H1 (cell line): ENCODE data around the gene ZDHHC8. TPM values are rescaled to one million over a fixed set of nuclear protein-coding genes. Genes with fewer than 3 reads are reported as not detected.

Experiments
- CTCF ChIA-PET: fragments of 300-600 bp; sonication (Branson Sonifier 250); formaldehyde crosslinking; loops from one replicate; lab custom pipeline; 2021; ENCODE audit not compliant: partially characterized antibody; lab: Charles Lee
- POLR2A ChIA-PET: fragments of 300-600 bp; sonication (Branson Sonifier 250); formaldehyde crosslinking; loops from one replicate; lab custom pipeline; 2021; ENCODE audit warnings: inconsistent platforms; ENCODE audit not compliant: partially characterized antibody; lab: Charles Lee
- DNase-seq, 2 experiments: peaks; one replicate each; pipeline versions ENCODE4 v3.0.0 to v3.0.0-alpha.2; 2010 to 2022; ENCODE audit warnings: low spot score in 2 of 2, low read depth in 1 of 2, mixed read lengths in 1 of 2
- FAIRE-seq: peaks from 2 replicates; lab custom pipeline; 2011; peaks lifted over from hg19 to GRCh38; lab: Jason Lieb, UNC
- H2AFZ ChIP-seq: 2 replicates; pipeline ENCODE4 v1.8.1; 2012; ENCODE audit warnings: low read length, inconsistent platforms
- H2AK5ac ChIP-seq: 2 replicates; pipeline ENCODE4 v1.6.1; 2013; ENCODE audit warnings: low read depth, low read length
- H2BK120ac ChIP-seq: replicated peaks from 2 replicates; pipeline ENCODE3; 2013; ENCODE audit warnings: low read depth, low read length, inconsistent platforms
- H2BK12ac ChIP-seq: 2 replicates; pipeline ENCODE4 v1.6.1; 2013; ENCODE audit warnings: low read depth, low read length
- H2BK15ac ChIP-seq: 2 replicates; pipeline ENCODE4 v1.6.1; 2013; ENCODE audit warnings: low read length
- H2BK20ac ChIP-seq: 2 replicates; pipeline ENCODE4 v1.6.1; 2013; ENCODE audit warnings: low read length
- H2BK5ac ChIP-seq: 2 replicates; pipeline ENCODE4 v1.6.1; 2013; ENCODE audit warnings: low read depth, low read length
- H3K14ac ChIP-seq: 2 replicates; pipeline ENCODE4 v1.6.1; 2013; ENCODE audit warnings: inconsistent platforms; ENCODE audit not compliant: insufficient read length
- H3K18ac ChIP-seq: 2 replicates; pipeline ENCODE4 v1.6.1; 2013; ENCODE audit warnings: low read length; ENCODE audit errors: extremely low read depth
- H3K23ac ChIP-seq: 2 replicates; pipeline ENCODE4 v1.6.1; 2013; ENCODE audit warnings: inconsistent platforms; ENCODE audit not compliant: insufficient read length
- H3K23me2 ChIP-seq: 2 replicates; pipeline ENCODE4 v1.6.1; 2013; ENCODE audit warnings: low read depth, low read length
- H3K27ac ChIP-seq: 2 replicates; pipeline ENCODE4 v1.6.1; 2011; ENCODE audit warnings: low read depth, low read length, inconsistent platforms
- H3K27me3 ChIP-seq, 4 experiments: replicated peaks in 1 of 4; 1 replicate in 1 of 4; 2 replicates in 3 of 4; pipeline versions ENCODE4 v1.6.1 to v1.8.1; 2011 to 2013; ENCODE audit warnings: low read length in 3 of 4, mild to moderate bottlenecking in 3 of 4, inconsistent platforms in 2 of 4, mixed read lengths in 2 of 4, moderate library complexity in 1 of 4; ENCODE audit not compliant: control insufficient read depth in 3 of 4, insufficient read depth in 3 of 4; ENCODE audit errors: extremely low read depth in 1 of 4
- H3K36me3 ChIP-seq, 4 experiments: 2 replicates each; pipeline versions ENCODE4 v1.6.1 to v1.8.1; 2011 to 2013; ENCODE audit warnings: mild to moderate bottlenecking in 4 of 4, low read length in 3 of 4, moderate library complexity in 2 of 4, control low read depth in 1 of 4, inconsistent platforms in 1 of 4; ENCODE audit not compliant: insufficient read depth in 4 of 4, control insufficient read depth in 2 of 4
- H3K4ac ChIP-seq: replicated peaks from 2 replicates; pipeline ENCODE3; 2013; ENCODE audit warnings: low read length, low read depth, mixed read lengths, inconsistent platforms; ENCODE audit not compliant: insufficient read length
- H3K4me1 ChIP-seq, 4 experiments: replicated peaks in 1 of 4; 1 replicate in 1 of 4; 2 replicates in 3 of 4; pipeline versions ENCODE4 v1.6.1 to v1.8.1; 2011 to 2013; ENCODE audit warnings: low read length in 3 of 4, inconsistent platforms in 2 of 4, mixed read lengths in 1 of 4; ENCODE audit not compliant: insufficient read depth in 4 of 4, control insufficient read depth in 3 of 4
- H3K4me2 ChIP-seq, 2 experiments: 2 replicates each; pipeline versions ENCODE4 v1.6.1 to v1.8.1; 2011 to 2013; ENCODE audit warnings: low read depth in 2 of 2, low read length in 2 of 2, control low read depth in 1 of 2, inconsistent platforms in 1 of 2, mild to moderate bottlenecking in 1 of 2; ENCODE audit not compliant: insufficient read depth in 1 of 2
- H3K4me3 ChIP-seq, 4 experiments: fragments of 200-600, 300-600 bp in 1 of 4; sonication (generic), shearing (Covaris generic), sonication (Bioruptor Twin) in 1 of 4; 2 replicates each; pipeline versions ENCODE4 v1.5.1 to v1.8.1; 2011 to 2016; ENCODE audit warnings: low read length in 4 of 4, low read depth in 3 of 4, control low read depth in 2 of 4, inconsistent platforms in 2 of 4, mild to moderate bottlenecking in 2 of 4, mixed read lengths in 1 of 4, moderate library complexity in 1 of 4; ENCODE audit not compliant: insufficient read depth in 2 of 4; ENCODE audit errors: extremely low read depth in 1 of 4
- H3K56ac ChIP-seq: replicated peaks from 2 replicates; pipeline ENCODE3; 2013; ENCODE audit warnings: low read depth, mild to moderate bottlenecking, mixed read lengths, low read length, inconsistent platforms; ENCODE audit not compliant: insufficient read length
- H3K79me1 ChIP-seq: 2 replicates; pipeline ENCODE4 v1.6.1; 2013; ENCODE audit warnings: low read depth, low read length, control low read depth
- H3K79me2 ChIP-seq, 2 experiments: 2 replicates each; pipeline versions ENCODE4 v1.6.1 to v1.8.1; 2012 to 2013; ENCODE audit warnings: low read length in 2 of 2, mild to moderate bottlenecking in 2 of 2, inconsistent platforms in 1 of 2; ENCODE audit not compliant: insufficient read depth in 2 of 2, control insufficient read depth in 1 of 2
- H3K9ac ChIP-seq, 4 experiments: replicated peaks in 1 of 4; 1 replicate in 1 of 4; 2 replicates in 3 of 4; pipeline versions ENCODE4 v1.6.1 to v1.8.1; 2011 to 2013; ENCODE audit warnings: low read depth in 3 of 4, low read length in 3 of 4, control low read depth in 2 of 4, mild to moderate bottlenecking in 2 of 4, moderate library complexity in 2 of 4, inconsistent platforms in 1 of 4; ENCODE audit errors: extremely low read depth in 1 of 4
- H3K9me3 ChIP-seq, 2 experiments: 2 replicates each; pipeline versions ENCODE4 v1.6.1 to v1.8.1; 2012 to 2013; ENCODE audit warnings: mild to moderate bottlenecking in 2 of 2, moderate library complexity in 2 of 2, control low read depth in 1 of 2, inconsistent platforms in 1 of 2, low read depth in 1 of 2, low read length in 1 of 2, mixed read lengths in 1 of 2; ENCODE audit not compliant: insufficient read depth in 2 of 2
- H4K20me1 ChIP-seq, 2 experiments: replicated peaks in 1 of 2; 2 replicates each; pipeline versions ENCODE3 to v1.8.1; 2011 to 2013; ENCODE audit warnings: inconsistent platforms in 2 of 2, low read length in 2 of 2, mild to moderate bottlenecking in 1 of 2; ENCODE audit not compliant: insufficient read depth in 2 of 2, control insufficient read depth in 1 of 2
- H4K5ac ChIP-seq: 2 replicates; pipeline ENCODE4 v1.6.1; 2013; ENCODE audit warnings: low read length, low read depth, mixed read lengths, inconsistent platforms; ENCODE audit not compliant: insufficient read length
- H4K8ac ChIP-seq: 2 replicates; pipeline ENCODE4 v1.8.0; 2013; ENCODE audit warnings: mild to moderate bottlenecking, moderate library complexity, low read length, inconsistent platforms; ENCODE audit not compliant: insufficient read depth; ENCODE audit errors: extremely low read depth
- H4K91ac ChIP-seq: replicated peaks from 2 replicates; pipeline ENCODE3; 2013; ENCODE audit warnings: low read length, mixed read lengths, inconsistent platforms; ENCODE audit not compliant: insufficient read length
- ATF3 ChIP-seq: IDR thresholded peaks from 2 replicates; pipeline ENCODE4 v1.6.1; 2011; ENCODE audit warnings: low read depth, mild to moderate bottlenecking, low read length; ENCODE audit not compliant: insufficient read depth
- CHD2 ChIP-seq: IDR thresholded peaks from 2 replicates; pipeline ENCODE4 v1.6.1; 2012; ENCODE audit warnings: low read length, improper control_type of control experiment
- CTCF ChIP-seq, 3 experiments: IDR thresholded peaks; 1 replicate in 2 of 3; 2 replicates in 1 of 3; pipeline versions ENCODE4 v1.5.1 to v1.6.1; 2011; ENCODE audit warnings: low read length in 3 of 3, mild to moderate bottlenecking in 3 of 3, inconsistent platforms in 2 of 3, low read depth in 1 of 3, moderate library complexity in 1 of 3; ENCODE audit not compliant: insufficient read depth in 1 of 3; ENCODE audit errors: control extremely low read depth in 1 of 3
- KDM1A ChIP-seq: fragments of 200-600, 300-600 bp; sonication (generic); IDR thresholded peaks from 2 replicates; pipeline ENCODE4 v1.7.1; 2016; ENCODE audit warnings: mild to moderate bottlenecking, low read length, borderline replicate concordance
- NANOG ChIP-seq: IDR thresholded peaks from 2 replicates; pipeline ENCODE4 v1.6.1; 2011; ENCODE audit warnings: low read length, low read depth, mild to moderate bottlenecking, inconsistent platforms; ENCODE audit not compliant: insufficient read depth, poor library complexity, severe bottlenecking
- PHF8 ChIP-seq: fragments of 200-600 bp; sonication (generic); conservative IDR thresholded peaks from 2 replicates; pipeline ENCODE4 v1.7.1; 2012; ENCODE audit warnings: low read depth, mild to moderate bottlenecking, inconsistent platforms, low read length, moderate library complexity
- SAP30 ChIP-seq: fragments of 300-600 bp; sonication (generic); IDR thresholded peaks from 2 replicates; pipeline ENCODE4 v1.7.1; 2012; ENCODE audit warnings: low read length, moderate library complexity, mild to moderate bottlenecking, inconsistent platforms; ENCODE audit not compliant: insufficient read depth, insufficient replicate concordance
- WGBS, 2 experiments: shearing (Covaris generic) in 1 of 2; methylation state at CpG; one replicate each; pipeline versions ENCODE4 v1.1.6 to v1.1.7; 2013 to 2015; ENCODE audit warnings: low lambda C conversion rate in 2 of 2, mixed read lengths in 2 of 2, inconsistent platforms in 1 of 2, low coverage in 1 of 2, missing lambda C conversion rate in 1 of 2; ENCODE audit not compliant: insufficient replicate concordance in 2 of 2, insufficient coverage in 1 of 2, insufficient read length in 1 of 2; ENCODE audit errors: extremely low coverage in 1 of 2, missing lambda C conversion rate in 1 of 2; 5-methylcytosine and 5-hydroxymethylcytosine counted together
- polyA plus RNA-seq, 7 experiments: library from polyadenylated mRNA; depleted of rRNA in 3 of 7; stranded (reverse) in 5 of 7; unstranded in 2 of 7; fragments of >200 nt in 5 of 7; fragments of 200-250 nt in 2 of 7; gene quantifications; 1 replicate in 5 of 7; 2 replicates in 1 of 7; 4 replicates in 1 of 7; pipeline versions ENCODE4 v1.2.1 to v1.2.3, GENCODE V29; 2011 to 2013; ENCODE audit warnings: missing spikeins in 2 of 7, mixed read lengths in 2 of 7
- total RNA-seq: library from RNA; stranded (reverse); fragmentation: NEBNext Ultra II Directional; extraction: Animal tissue kit (Norgen Biotek cat#: 25700); gene quantifications from 2 replicates; pipeline ENCODE4 v1.2.1, GENCODE V29; 2021

ZDHHC8 gene
- total and polyA plus RNA-seq, 2 of the 8 experiments (the other 6 are each of a cell fraction or from before 2014, with no cell fraction given) = 18.6 to 65.6 TPM

- ChIA-PET CTCF (interaction anchor here (0.6 to 4.6 kb wide), 20 partner anchors 11 to 138 kb away, joined by 3 to 22 read pairs (median 6); no protein-coding TSS in a partner anchor), POLR2A (interaction anchor here (1.0 to 1.7 kb wide), 3 partner anchors 39 to 71 kb away, joined by 3 to 4 read pairs (median 3); no protein-coding TSS in a partner anchor)
- no peak overlapping the region for H4K5ac ChIP-seq
- H2BK15ac ChIP-seq = peak overlapping the region; percentile 72; the same call in 1 of the 2 replicates
- no peaks in the 10 kb centered on the region for H3K23me2 ChIP-seq
- H3K14ac ChIP-seq = no peak overlapping the region
- H2AK5ac ChIP-seq = no peak overlapping the region
- no peak overlapping the region for H3K23ac ChIP-seq
- H3K36me3 ChIP-seq = no peaks in the 10 kb centered on the region
- WGBS, 2 experiments = 76% methylated on average over 19 of the region's 19 CpGs; no CpG with 5 or more reads in 1 of the 2 experiments
- no peak overlapping the region; the same call in 1 of the 2 replicates for H3K18ac ChIP-seq
- no peak overlapping the region for H3K9ac ChIP-seq
- no peak overlapping the region for H3K4ac ChIP-seq
- no peak overlapping the region for H3K4me2 ChIP-seq
- no peak overlapping the region for H2AFZ ChIP-seq
- H3K4me1 ChIP-seq = peaks cover 0 to 8% (median 0%) of the 10 kb centered on the region in 4 experiments; a peak in 2 of 7 replicates
- no peaks in the 10 kb centered on the region for H3K79me2 ChIP-seq
- no peak overlapping the region for H3K56ac ChIP-seq
- H3K9me3 ChIP-seq = no peaks in the 10 kb centered on the region
- no peak overlapping the region for H4K91ac ChIP-seq
- no peak overlapping the region for H2BK12ac ChIP-seq
- H4K20me1 ChIP-seq = no peaks in the 10 kb centered on the region
- H2BK120ac ChIP-seq = no peak overlapping the region
- H2BK5ac ChIP-seq = no peak overlapping the region
- no peak overlapping the region for H3K4me3 ChIP-seq
- DNase-seq (no peak), FAIRE-seq (no peak)
- peak overlapping the region; percentile 80; the same call in 1 of the 2 replicates for H2BK20ac ChIP-seq
- no peak overlapping the region for H4K8ac ChIP-seq
- no peak overlapping the region; the same call in 1 of the 2 replicates for H3K27ac ChIP-seq
- no peaks in the 10 kb centered on the region for H3K79me1 ChIP-seq
- no peaks in the 10 kb centered on the region for H3K27me3 ChIP-seq
- TF ChIP-seq ATF3 = no peak
- no peak for TF ChIP-seq SAP30
- peak; percentile 22 to 39 (median 32); a peak in 3 of 4 replicates for TF ChIP-seq CTCF (IDR thresholded peaks at IDR 0.05; ENCODE audit: control extremely low read depth in 1 of 3, insufficient read depth in 1 of 3, low read depth in 1 of 3, low read length in 3 of 3)
- no peak for TF ChIP-seq PHF8
- no peak for TF ChIP-seq CHD2
- no peak for TF ChIP-seq KDM1A
- no peak for TF ChIP-seq NANOG
These were observed 43.4 kb downstream of the ZDHHC8 start for GRCh38 chr22:20174785-20175596.
